ENCODE measurements around the gene GNGT1.

DNA sequence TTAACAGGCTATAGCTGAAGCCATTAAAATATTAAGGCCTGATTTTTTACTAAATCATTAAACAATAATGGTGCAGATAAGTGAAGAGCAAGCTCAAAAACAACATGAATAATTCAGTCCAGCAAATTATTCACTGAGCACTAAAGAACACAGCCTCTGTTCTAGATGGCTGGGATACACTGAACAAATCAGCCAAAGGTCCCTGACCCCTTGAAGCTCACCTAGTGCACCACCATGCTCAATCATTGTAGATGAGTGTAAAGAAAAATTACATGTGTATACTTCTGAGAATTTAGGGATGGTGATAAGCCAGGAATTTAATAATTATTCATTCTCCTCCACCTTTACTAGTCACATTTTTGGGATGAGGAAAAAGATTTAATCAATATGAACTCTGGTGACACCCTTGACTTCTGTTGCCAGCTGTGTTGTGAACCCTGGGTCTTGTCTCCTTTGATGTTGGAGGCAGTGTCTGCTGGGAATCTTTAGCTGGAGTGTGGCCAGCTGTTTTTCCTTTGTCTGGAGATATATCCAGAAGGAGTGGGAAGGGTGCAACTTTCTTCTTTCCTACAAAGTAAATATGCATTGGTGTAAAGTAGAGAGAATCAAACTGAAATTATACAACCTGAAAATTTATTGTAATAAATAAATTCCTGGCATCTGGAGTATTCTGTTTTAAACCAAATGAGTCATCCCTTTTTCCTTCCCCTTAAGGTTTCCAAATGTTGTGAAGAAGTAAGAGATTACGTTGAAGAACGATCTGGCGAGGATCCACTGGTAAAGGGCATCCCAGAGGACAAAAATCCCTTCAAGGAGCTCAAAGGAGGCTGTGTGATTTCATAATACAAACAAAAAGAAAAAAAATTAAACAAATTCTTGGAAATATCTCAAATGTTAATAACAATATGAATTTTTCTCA is 4.0 kb downstream of the GNGT1 start:
- TF ChIP-seq, protein P1, sequence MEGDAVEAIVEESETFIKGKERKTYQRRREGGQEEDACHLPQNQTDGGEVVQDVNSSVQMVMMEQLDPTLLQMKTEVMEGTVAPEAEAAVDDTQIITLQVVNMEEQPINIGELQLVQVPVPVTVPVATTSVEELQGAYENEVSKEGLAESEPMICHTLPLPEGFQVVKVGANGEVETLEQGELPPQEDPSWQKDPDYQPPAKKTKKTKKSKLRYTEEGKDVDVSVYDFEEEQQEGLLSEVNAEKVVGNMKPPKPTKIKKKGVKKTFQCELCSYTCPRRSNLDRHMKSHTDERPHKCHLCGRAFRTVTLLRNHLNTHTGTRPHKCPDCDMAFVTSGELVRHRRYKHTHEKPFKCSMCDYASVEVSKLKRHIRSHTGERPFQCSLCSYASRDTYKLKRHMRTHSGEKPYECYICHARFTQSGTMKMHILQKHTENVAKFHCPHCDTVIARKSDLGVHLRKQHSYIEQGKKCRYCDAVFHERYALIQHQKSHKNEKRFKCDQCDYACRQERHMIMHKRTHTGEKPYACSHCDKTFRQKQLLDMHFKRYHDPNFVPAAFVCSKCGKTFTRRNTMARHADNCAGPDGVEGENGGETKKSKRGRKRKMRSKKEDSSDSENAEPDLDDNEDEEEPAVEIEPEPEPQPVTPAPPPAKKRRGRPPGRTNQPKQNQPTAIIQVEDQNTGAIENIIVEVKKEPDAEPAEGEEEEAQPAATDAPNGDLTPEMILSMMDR (conservative IDR thresholded peaks at IDR 0.05): no peak
- TF ChIP-seq ZFX (IDR thresholded peaks at IDR 0.05): no peak

Data from C4-2B (cell line).